ENCODE measurements around the gene ZNF77.

- TF ChIP-seq CTCF (IDR thresholded peaks at IDR 0.05; ENCODE audit: low read length), result no peak
- TF ChIP-seq EZH2 (IDR thresholded peaks at IDR 0.05; ENCODE audit: borderline replicate concordance, low read length), result no peak
Measured at GRCh38 chr19:2905918-2906519, 38.8 kb downstream of the ZNF77 start.

Measured in OCI-LY1 (cell line).